ENCODE results near the gene SV2A. TPM values are rescaled to one million over a fixed set of nuclear protein-coding genes. Genes with fewer than 3 reads are reported as not detected.

SV2A gene
- total RNA-seq, 6 donors from 2014 or later: 0.44 to 1.6 (median 0.98) TPM

- no peak for ATAC-seq (ENCODE audit: low FRiP score in 2 of 2)
- 88 to 94% methylated on average over 8 of the region's 8 CpGs for WGBS, 2 donors
These were observed 14.8 kb upstream of the SV2A start for GRCh38 chr1:149932474-149932873.

GRCh38 chr1:149931212-149931790, 13.7 kb upstream of the SV2A start:
- H3K4me3 ChIP-seq: no peak overlapping the region
- no peak for TF ChIP-seq EP300 (IDR thresholded peaks at IDR 0.05)
- no peak for TF ChIP-seq CTCF (IDR thresholded peaks at IDR 0.05)
- no peak for TF ChIP-seq POLR2AphosphoS5 (IDR thresholded peaks at IDR 0.05)
- no peak for TF ChIP-seq POLR2A (IDR thresholded peaks at IDR 0.05)
- no peaks in the 10 kb centered on the region for H3K9me3 ChIP-seq
- peaks cover under 1 to 24% (median 2%) of the 10 kb centered on the region in 4 donors for H3K36me3 ChIP-seq
- peak overlapping the region in 1 of 4 donors; percentile 10 for H3K27ac ChIP-seq
- no peaks in the 10 kb centered on the region for H3K27me3 ChIP-seq
- DNase-seq: no peak
- ATAC-seq (ENCODE audit: low FRiP score in 2 of 2): no peak
- peaks cover 12 to 31% (median 21%) of the 10 kb centered on the region in 4 donors for H3K4me1 ChIP-seq
- 61 to 80% methylated on average over 10 to 13 of the region's 13 CpGs for WGBS, 2 donors

More at GRCh38 chr1:149932474-149932873, 14.8 kb upstream of the SV2A start:
- peaks cover 13 to 33% (median 23%) of the 10 kb centered on the region in 4 donors for H3K4me1 ChIP-seq
- H3K36me3 ChIP-seq: peaks cover 0 to 18% (median 0%) of the 10 kb centered on the region in 4 donors
- H3K9me3 ChIP-seq: no peaks in the 10 kb centered on the region
- TF ChIP-seq CTCF (IDR thresholded peaks at IDR 0.05) (no peak), POLR2A (IDR thresholded peaks at IDR 0.05) (no peak), POLR2AphosphoS5 (IDR thresholded peaks at IDR 0.05) (no peak), EP300 (IDR thresholded peaks at IDR 0.05) (no peak)
- H3K27ac ChIP-seq: no peak overlapping the region
- DNase-seq: no peak
- H3K27me3 ChIP-seq: no peaks in the 10 kb centered on the region
- no peak overlapping the region for H3K4me3 ChIP-seq

GRCh38 chr1:149929856-149930255, 12.2 kb upstream of the SV2A start:
- no peak for TF ChIP-seq POLR2A (IDR thresholded peaks at IDR 0.05)
- Histone ChIP-seq H3K9me3 (no peaks in the 10 kb centered on the region), H3K36me3 (peaks cover 15 to 38% (median 16%) of the 10 kb centered on the region in 4 donors), H3K27ac (peak overlapping the region in 1 of 4 donors; percentile 41), H3K4me3 (no peak overlapping the region), H3K27me3 (no peaks in the 10 kb centered on the region), H3K4me1 (peaks cover 21 to 35% (median 27%) of the 10 kb centered on the region in 4 donors)
- no peak for DNase-seq
- 64 to 77% methylated on average over 2 of the region's 2 CpGs for WGBS, 2 donors
- ATAC-seq (ENCODE audit: low FRiP score in 2 of 2): no peak

GRCh38 chr1:149928401-149928724, 10.7 kb upstream of the SV2A start:
- DNase-seq: no peak
- Histone ChIP-seq H3K4me3 (peak overlapping the region; percentile 80 to 98 (median 86)), H3K36me3 (peaks cover 27 to 53% (median 31%) of the 10 kb centered on the region in 4 donors), H3K27me3 (no peaks in the 10 kb centered on the region), H3K9me3 (no peaks in the 10 kb centered on the region), H3K27ac (peak overlapping the region; percentile 89 to 98 (median 96)), H3K4me1 (peaks cover 21 to 35% (median 29%) of the 10 kb centered on the region in 4 donors)
- TF ChIP-seq POLR2AphosphoS5 (IDR thresholded peaks at IDR 0.05) (no peak), EP300 (IDR thresholded peaks at IDR 0.05) (no peak), POLR2A (IDR thresholded peaks at IDR 0.05) (no peak), CTCF (IDR thresholded peaks at IDR 0.05) (no peak)
- WGBS, 2 donors: 0 to 9% methylated on average over 1 of the region's 1 CpG
- no peak for ATAC-seq (ENCODE audit: low FRiP score in 2 of 2)

DNA sequence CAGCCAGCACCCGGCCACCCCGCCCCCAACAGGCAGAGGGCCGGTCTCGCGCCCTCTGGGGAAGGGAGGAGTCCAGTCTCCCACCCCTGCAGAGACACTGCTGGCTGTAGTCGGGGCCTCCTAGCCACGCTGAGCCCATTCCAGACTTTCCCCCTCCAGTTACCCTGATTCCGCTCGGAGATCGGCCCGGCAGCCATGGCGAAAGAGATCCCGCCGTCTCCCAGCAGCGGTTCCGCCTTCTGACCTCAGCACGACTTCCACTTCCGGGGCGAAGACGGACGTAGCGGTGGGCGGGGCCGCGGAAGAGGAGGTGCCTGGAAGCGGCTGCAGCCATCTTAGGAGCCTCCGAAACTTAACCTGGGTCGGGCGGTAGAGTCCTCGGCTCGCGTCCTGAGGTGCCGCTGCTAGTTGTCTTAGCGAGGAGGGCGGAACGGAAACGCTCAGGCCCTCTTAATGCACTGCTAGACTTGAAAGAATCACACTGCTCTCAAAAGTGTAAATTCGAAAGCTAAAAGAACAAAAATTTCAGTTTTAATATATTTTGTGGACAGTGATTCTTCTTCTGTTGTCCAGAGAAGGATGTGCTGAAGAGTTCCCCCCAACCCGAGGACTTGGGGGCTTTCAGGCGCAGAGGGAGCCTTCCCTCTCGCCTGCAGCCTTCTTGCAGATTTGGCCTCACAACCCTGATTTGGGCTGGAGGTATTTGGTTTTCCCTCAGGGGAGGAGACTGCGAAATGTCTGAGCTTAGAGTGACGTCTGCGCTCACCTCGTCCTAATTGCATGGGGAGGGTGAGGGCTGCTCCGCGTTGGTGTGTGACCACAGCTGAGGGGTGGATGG, 10.1 kb upstream of the SV2A start, which contains the start of gene SF3B4:
Gene SF3B4, minus strand, starts transcription at position 241 of the 838 bp plus-strand sequence. Its CDS starts 44 bp downstream, at position 197.
- peaks cover 33 to 59% (median 37%) of the 10 kb centered on the region in 4 donors for H3K36me3 ChIP-seq
- peak within 1 kb of the TSS; percentile 89 to 98 (median 96) for H3K27ac ChIP-seq
- ATAC-seq (ENCODE audit: low FRiP score in 2 of 2): peak; percentile 98 to 99
- DNase-seq: peak; percentile 96 to 98
- H3K4me3 ChIP-seq: peak within 1 kb of the TSS; percentile 80 to 98 (median 86)
- TF ChIP-seq POLR2A (IDR thresholded peaks at IDR 0.05) (peak; percentile 51 to 98 (median 92)), CTCF (IDR thresholded peaks at IDR 0.05) (peak in 1 of 6 experiments; percentile 17), POLR2AphosphoS5 (IDR thresholded peaks at IDR 0.05) (peak; percentile 98 to 99), EP300 (IDR thresholded peaks at IDR 0.05) (peak in 1 of 4 donors; percentile 75)
- H3K27me3 ChIP-seq: no peaks in the 10 kb centered on the region
- peaks cover 21 to 35% (median 29%) of the 10 kb centered on the region in 4 donors for H3K4me1 ChIP-seq
- no peaks in the 10 kb centered on the region for H3K9me3 ChIP-seq
- 1 to 2% methylated on average over 23 to 45 of the region's 47 CpGs for WGBS, 2 donors
